NK-92 treated with Interleukin-12 subunit alpha and Interleukin-12 subunit beta, amount 100 ng/mL, for 24 hours (cell line): ENCODE results near the gene PLXNC1.

Experiments
- DNase-seq: peaks from one replicate; lab custom pipeline; 2025; lab: John Stamatoyannopoulos, UW

Gene PLXNC1

DNA sequence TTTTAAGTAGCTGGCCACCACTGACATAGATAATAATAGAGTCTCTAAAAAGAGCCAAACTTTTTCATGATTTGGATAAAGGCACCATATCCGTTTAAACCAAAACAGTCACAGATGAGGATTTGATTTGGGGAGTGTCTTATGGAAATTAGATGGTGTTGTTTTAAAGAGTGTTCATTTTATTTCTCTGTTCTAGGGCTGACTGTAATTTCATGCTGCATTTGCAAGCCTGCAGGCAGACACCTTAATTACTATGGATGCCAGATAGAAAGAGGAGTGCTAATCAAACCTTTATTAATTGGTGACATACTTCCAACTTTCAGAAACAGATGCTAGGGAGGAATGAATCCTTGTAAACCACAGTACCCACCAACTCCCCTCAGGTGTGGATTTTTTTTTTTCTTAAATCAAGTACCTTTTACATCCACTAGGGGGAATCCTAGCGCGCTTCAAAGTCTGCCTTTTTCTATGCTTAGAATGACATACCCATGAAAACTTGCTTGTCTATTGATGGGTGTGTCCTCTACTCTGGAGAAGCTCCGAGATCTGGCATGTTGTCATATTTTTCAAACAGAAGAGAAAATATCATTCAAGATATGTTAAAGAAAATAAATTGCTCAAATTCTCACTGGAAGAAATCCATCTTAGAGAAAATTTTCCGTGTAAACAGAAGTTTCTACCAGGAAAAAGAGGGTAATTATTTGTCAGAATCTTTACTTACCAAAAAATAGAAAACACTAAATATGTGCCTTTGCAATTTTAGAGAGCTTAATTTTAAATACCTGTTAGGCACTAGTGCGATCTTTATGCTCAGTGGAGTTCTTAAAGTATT lies 14.2 kb upstream of the PLXNC1 start:
- DNase-seq: no peak

DNA sequence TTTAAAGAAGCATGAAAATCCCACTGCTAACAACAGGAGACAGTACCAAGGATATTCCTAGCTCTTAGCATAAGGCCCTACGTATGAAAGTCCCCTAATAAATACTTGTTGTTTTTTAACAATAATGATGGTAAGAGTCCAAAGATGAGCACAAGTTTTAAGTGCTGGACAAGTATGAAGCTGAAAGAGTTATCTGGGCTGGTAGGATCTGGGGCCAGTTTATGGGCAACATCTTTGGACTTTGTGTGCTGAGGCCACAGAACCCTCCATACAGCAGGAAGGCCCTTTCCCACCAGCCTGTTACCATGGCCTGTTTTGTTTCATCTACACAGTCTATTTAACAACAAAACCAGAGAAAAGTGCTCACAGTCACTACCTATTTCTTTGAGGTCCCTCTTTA lies 12.5 kb upstream of the PLXNC1 start:
- no peak for DNase-seq

DNA sequence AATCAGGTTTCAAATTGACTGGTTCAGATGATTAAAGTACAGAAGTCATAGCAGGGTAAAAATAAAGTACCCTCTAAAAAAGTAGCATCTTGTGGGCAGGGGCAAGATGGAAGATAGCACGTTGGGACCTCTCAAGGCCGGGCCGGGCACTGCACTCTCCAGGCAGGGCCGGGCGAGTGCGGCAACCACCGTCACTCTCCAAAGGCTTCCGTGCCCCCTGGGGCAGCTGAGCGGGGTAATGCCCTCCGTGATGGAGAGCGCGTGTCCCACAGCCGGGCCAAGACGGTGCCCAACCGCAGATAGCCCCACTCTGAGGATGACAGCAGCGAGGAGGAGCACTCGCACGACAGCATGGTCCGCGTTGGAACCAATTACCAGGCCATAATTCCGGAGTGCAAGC lies 8.6 kb upstream of the PLXNC1 start:
- no peak for DNase-seq

DNA sequence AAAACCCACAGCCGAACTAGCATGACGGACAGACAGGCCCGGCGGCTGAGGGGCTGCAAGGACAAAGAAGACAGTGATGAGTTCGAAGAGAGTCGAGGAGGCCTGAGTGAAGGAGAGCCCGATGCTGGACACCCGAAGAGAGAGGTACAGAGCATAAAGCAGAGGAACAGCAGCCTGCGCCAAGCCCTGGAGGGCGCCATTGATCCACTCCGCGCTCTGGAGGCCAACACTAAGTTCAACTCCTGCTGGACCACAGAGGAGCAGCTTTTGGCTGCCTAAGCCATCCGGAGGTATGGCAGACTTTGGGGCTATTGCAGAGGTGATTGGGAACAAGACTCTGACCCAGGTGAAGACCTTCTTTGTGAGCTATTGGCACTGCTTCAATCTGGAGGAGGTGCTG lies 7.8 kb upstream of the PLXNC1 start:
- no peak for DNase-seq

DNA sequence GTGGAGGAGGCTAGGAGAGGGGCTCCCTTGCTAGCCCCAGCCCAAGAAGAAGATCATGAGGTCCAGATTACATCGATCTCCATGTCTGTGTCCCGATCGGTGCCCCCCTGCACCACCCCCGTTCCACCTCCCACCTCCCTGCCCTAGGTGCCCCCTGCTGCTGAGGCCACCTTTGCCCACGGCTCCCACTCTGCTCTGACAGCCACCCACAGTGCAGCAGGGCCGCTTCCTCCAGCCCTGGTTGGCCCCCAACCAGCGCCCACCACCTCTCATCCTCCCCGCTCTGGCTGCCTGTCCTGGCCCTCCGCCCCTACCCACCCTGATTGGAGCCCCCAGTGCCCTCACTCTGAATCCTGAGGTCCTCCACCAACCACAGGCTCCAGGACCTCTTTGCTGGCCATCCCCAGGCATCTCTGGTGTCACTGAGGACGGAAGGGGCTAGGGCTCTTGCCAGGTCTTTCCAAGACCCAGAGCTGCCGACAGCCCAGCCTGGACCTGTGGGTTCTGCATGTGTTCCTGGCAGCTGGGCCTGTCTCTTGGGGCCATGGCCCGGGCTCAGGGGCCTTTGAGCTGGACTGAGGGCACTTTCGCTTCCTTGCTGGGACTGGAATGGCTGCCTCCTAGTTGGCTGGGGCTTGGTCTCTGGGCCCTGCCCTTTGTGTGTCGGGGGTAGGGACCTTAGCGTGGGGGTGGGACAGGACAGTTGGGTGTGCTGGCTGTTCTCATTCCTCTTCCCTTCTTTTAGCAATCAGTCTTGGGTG lies 7.2 kb upstream of the PLXNC1 start:
- no peak for DNase-seq

DNA sequence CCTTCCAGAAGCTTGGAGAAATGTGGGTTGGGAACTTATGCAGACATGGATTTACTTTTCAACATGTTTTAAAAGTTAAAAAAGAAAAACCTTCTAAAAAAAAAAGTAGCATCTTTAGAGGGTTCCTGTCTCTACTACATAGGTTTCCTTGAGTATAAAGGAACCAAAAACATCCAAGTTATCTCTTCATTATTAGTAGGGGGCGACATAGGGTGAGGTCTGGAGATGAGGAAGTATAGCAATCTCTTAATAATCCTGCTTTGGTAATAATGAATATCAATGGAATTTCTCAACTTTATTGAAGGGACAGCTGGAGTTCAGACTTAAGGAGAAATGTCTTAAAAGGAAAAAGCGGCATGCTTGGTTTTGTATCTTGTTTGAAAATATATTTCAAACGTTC lies 6.5 kb upstream of the PLXNC1 start:
- DNase-seq: no peak

DNA sequence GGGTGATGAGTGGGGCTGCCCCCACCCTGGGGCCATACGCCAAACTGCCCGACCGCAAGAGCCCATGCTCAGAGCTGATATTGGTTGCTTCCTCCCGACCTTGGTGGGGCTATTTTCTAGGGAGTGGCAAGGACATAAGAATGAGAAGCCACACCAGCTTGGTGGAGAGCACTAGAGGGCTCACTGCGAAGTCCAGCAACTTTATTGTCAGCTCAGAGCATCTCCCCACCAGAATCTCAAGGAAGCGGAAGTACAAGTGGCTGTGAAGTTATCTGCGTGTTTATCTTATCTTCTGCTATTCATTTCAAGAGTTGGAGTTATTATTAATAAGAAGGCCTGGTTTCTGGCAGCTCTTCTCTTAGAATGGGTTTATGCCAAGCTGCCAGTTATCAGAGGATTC lies 4.9 kb upstream of the PLXNC1 start:
- DNase-seq: no peak

DNA sequence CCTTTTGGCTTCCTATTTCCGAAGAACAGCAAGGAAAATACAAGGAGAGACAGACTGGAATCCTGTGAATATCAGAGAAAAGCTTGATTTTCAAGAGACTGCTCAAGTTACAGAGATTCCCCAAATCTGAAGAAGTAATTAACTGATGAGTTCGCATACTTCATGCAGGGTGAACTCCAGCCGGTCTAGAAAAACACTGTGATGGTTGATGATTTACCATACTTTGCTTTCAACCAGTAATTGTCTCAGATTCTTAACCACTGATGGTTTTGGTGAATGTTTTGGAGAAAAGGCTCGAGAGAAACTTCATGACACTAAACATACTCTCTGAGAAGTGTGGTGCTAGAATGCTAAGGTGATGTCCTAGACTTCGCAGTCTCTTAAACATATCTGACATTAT lies 4.4 kb upstream of the PLXNC1 start:
- DNase-seq: no peak

DNA sequence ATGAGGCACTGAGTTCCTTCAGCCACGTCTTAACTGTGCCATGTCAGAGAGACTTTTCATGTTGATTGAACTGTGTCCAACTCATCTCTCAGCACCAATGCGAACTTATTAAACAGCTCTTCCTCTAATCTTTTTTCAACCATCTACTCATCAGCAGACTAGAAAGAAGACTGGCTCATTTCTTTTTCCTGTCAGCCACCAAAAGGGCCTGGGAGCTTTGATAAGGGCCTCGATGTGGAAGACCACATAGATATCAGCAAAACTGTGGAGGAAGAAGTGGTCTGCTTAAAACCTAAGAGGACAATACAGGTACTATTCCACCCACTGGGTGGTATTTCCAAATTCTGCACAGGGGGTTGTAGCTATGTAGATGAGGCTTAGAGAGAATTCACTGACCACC lies 3.6 kb upstream of the PLXNC1 start:
- no peak for DNase-seq

DNA sequence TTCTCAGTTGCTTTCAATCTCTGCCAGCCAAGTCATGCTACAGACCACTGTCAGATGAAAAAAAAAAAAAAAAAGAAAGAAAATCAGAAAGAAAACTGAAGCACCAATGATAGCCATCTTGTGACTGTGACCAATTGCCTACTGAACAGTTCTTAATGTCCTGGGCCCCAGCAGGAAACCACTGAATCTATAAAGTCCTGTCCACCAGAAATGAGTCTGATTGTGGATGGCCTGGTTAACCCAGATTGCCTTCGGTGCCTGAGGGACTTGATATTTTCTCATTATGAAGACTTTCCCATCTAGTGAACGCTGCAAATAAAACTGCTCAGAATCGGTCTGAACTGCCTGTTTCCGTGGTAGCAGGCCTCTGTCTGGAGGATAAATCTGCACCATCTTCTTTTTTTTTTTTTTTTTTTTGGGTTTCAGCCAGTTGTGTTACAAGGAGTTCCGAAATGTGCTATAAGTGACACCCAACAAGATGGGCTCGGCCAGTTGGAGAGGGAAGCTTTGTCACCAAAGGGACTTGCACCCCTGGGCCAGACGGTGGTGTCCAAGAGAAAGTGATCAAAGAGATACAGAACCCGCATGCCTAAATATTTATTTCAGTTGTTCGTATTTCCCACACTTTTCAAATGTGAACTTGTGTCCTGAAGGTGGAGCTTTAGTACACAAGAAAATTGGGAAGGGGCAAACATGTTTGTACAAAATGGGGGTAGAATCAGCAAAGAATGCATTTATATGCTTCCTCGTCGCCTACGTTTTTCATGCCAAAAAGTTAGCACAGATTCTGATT lies 3.0 kb upstream of the PLXNC1 start:
- no peak for DNase-seq

DNA sequence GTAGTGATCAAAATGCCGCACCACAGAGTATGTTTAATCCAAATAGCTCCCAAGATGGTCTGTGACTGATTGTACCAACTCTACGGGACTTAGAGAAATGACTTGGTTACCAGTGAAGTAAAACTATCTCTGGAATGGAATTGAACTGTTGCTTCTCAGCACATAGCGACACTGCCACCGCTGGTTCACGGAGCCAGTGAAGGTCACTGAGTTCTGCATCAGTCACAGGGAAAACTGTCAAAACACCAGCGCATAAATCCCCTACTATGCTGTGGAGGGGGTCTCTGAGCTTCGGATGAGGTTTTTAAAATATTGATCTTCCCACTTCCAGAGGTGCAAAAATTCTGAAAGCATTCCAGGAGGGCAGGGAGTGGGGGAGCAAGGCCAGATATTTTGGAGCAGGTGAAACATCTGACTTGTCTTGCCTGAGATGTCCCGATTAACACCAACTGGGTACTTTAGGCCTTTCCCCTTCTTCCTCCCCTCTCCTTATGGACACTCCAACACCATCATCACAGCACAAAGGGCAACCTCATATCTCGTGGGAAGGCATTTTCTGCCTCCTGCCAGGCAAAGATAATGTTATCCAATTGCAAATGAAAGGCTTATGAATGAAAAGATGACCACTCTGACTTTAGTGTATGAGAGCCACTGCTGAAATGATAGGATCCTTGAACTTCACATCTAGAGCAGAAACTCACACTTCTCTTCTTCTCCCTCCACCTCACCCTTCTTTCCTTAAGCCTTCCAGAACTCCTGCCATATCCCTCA lies 2.0 kb upstream of the PLXNC1 start:
- no peak for DNase-seq

DNA sequence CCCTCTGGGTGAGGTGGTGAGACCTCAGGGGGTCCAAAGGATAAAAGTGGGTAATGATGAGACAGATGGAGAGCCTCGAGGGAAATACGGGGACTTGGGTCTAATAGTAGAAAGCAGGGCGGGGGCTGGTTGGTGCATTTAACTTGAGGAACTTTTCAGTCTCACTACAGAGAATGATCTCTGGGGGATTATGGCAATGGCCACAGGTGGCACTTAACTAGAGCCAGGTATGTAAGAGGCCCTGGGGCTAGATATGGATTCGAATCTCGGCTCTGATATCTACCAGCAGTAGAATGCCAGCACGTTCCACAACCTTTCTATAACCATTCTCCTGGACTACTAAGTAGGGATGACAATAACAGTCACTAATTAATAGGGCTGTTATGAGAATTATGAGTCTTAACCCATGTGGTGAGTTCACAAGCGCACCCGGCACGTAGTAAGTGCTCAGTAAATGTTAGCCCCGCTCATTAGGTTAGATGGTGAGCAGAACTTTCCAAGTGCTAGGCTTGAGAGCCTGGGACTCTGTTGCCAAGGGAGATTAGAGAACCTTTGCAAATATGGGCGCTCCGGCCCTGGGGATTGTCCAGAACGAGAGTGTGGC lies 888 bp upstream of the PLXNC1 start:
- no peak for DNase-seq

DNA sequence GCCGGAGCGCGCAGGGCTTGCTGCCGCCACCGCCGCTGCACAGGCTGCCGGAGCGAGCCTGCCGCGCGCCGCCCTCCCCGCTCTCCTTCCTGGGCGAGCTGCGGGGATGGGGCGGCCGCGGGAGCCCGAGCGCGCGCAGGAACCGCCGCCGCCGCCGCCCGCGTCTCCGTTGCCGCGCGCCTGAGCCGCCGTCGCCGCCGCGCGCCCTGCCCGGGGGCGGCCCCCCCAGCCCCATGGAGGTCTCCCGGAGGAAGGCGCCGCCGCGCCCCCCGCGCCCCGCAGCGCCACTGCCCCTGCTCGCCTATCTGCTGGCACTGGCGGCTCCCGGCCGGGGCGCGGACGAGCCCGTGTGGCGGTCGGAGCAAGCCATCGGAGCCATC lies 352 bp downstream of the PLXNC1 start:
- peak; percentile 40 for DNase-seq

DNA sequence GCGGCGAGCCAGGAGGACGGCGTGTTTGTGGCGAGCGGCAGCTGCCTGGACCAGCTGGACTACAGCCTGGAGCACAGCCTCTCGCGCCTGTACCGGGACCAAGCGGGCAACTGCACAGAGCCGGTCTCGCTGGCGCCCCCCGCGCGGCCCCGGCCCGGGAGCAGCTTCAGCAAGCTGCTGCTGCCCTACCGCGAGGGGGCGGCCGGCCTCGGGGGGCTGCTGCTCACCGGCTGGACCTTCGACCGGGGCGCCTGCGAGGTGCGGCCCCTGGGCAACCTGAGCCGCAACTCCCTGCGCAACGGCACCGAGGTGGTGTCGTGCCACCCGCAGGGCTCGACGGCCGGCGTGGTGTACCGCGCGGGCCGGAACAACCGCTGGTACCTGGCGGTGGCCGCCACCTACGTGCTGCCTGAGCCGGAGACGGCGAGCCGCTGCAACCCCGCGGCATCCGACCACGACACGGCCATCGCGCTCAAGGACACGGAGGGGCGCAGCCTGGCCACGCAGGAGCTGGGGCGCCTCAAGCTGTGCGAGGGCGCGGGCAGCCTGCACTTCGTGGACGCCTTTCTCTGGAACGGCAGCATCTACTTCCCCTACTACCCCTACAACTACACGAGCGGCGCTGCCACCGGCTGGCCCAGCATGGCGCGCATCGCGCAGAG lies 873 bp downstream of the PLXNC1 start:
- DNase-seq: peak; percentile 40

DNA sequence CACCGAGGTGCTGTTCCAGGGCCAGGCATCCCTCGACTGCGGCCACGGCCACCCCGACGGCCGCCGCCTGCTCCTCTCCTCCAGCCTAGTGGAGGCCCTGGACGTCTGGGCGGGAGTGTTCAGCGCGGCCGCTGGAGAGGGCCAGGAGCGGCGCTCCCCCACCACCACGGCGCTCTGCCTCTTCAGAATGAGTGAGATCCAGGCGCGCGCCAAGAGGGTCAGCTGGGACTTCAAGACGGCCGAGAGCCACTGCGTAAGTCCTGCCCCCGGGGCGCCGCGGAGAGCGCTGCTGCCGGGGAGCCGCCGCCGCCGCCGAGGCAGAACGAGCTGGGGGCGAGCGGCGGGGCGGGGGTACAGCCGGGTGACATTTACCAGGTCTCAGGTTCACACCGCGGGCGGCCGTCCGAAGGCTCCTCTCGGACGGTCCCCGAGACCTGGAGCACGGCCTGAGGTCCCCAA lies 1.4 kb downstream of the PLXNC1 start:
- no peak for DNase-seq

DNA sequence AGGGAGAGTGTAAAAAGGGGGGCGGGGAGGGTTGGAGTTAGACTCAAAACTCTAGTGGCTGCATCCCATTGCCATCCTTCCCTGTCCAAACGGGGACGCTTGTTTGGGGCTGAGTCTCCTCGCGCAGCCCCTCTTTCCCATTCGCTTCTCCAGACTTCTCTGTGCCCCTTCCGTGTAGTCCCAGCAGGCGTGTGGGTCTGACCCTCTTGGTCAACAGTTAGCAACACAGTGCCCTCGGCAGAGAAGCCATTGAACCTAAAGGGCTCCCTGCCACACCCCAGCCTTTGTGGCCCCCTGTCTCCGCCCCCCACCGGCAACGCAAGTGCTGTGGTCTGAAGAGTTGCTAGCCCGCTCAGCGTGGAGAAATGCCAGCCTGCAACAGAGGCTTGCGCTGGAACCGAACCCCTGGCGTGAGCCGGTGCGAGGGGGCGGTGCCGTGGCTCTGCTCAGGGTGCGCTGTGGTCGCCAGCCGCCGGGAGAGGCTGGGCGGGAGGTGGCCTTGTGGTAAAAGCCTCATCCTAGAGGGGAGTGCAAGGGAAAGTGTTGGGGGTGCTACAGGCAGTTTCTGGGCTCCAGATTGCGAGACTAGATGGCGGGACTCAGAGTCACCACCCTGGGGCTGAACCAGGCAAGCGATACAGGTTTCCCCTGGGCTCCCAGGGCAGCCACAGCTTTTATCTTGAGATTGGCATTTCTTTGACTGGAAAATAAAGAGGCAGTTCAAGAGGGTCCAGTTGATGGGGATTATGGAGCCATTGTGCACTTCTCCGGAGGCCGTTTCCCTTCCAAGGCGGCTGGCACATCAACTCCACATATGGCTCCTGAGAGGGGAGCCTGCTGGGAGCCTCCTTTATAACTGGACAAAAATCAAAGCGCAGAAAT lies 2.1 kb downstream of the PLXNC1 start:
- DNase-seq: peak; percentile 23

DNA sequence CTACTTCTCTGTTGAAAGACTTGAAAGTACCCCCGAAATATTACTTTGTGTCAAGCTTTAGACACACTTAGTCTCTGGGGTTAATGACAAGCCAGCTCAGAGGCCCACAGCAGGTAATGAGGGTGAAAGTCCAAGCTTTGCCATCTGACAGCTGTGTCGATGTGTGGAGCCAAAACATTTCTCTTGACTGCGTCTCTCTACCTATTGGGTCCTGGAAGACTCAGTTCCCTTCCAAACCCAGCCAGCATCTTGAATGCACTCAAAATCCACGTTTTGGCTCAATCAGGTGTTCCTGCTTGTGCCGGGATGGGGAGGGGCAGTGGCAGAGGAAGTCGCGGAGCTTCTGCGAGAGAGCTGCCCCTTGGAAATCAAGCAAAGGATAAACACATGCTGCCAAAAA lies 3.2 kb downstream of the PLXNC1 start:
- no peak for DNase-seq

DNA sequence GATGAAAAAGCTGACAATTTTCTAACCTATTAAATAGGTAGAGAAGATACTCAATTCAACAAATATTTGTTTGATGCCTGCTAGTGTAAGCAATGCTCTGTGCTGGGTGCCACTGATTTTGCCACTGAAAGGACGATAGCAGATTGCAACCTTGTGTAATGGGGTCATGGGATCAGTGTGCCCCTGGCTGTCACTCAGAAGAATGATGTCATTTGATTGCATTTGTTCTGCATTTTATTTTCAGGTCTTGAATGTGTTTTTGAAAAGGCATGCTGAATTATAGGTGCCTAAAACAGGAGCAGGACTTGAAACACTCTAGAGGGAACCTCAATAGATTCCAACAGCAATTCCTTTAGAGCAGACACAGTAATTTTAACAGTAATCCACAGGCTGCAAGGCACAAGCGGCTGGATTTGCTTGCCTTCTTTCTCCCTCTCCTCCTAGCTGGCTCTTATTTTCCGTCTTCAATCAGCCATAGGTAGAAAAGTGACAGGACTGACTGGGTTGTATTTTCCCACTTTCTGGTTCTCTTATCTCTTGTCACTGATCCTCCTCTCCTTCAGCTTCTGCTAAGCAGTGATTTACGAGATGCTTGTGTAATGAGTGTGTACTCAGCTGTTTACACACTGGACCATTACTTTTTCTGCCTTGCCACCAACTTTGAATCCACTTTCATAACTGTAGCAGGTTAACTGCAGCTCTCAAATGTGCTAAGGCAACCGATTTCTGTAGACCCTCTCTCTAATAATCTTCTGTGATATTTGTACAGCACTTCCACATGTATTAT lies 4.1 kb downstream of the PLXNC1 start:
- DNase-seq: no peak

DNA sequence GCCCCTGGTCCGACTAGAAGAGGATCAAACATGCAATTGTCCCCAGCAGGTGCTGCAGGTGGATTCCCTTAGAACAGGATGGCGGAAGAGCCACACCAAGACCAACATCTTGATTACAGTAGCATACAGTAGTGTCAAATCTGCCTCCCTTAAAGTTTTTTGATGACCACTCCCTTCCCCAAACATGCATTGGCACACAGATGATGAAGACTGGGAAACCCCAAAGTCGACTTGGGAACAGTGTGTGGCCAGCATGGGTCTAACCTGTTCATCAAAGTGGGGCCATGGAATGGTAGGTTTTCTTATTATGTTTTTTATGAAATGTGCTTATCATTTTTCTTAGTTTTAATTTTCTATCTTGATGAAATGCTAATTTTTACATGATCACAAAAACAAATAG lies 8.8 kb downstream of the PLXNC1 start:
- no peak for DNase-seq
